Nucleus accumbens (tissue), 56 donors: Measurements from ENCODE around the gene FGD4.
"Not testable (repeated sequence)": the region's sequence is repeated elsewhere in the genome, so short reads cannot be mapped to it uniquely, and the experiment has no call there.

ENCODE experiments used
- DNase-seq, 56 donors: peaks; one replicate each; lab custom pipeline; 2025; lab: John Stamatoyannopoulos, UW

FGD4 gene

DNA sequence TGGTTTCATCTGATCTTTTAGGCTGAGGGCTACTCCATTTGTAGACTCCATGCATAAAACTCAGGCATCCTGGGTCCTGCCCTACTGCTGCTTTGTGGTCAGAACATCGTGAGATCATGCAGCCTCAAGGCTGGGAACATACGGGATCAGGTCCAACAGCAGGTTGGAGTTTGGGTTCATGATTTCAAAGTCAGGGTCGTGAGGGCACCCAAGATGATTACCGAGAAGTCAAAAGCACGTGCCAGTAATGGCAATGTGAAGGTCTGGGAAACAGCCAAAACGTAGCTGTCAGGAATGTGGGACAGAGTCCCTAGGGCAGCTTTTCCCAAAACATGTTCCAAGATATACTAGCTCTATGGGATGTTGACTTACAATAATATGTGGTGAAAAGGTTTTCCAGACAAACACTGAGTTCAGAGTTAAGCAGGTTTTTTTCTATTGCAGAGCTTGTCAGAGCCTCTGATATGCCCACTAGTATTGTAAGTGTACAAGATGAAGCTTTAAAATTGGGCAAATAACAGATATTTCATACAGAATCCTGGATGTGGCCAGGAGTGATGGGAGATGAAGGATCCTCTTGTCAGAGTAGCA, 149.4 kb downstream of the FGD4 start:
- peak in 2 of 56 donors; percentile 21 to 44 for DNase-seq

DNA sequence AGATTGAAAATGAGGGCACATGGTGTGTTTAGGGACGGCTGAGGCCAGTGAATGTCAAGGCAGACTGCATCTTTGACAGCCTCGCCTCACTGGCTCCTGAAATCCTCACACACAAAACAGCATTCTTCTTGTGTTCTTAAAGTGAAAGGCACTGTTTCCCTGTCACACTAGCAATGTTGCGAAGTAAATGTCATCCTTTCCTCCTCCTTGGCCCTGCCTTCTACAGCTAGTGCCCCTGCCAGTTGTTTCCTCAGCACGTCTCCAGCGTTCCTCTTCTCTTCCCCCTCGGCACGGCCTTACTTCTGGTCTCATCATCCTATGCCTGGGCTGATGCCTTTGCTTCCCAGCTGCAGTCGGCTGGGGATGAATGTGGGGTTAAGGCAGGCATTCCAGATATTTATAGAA, 150.3 kb downstream of the FGD4 start:
- DNase-seq, result peak in 24 of 56 donors; percentile 9 to 54 (median 32)

DNA sequence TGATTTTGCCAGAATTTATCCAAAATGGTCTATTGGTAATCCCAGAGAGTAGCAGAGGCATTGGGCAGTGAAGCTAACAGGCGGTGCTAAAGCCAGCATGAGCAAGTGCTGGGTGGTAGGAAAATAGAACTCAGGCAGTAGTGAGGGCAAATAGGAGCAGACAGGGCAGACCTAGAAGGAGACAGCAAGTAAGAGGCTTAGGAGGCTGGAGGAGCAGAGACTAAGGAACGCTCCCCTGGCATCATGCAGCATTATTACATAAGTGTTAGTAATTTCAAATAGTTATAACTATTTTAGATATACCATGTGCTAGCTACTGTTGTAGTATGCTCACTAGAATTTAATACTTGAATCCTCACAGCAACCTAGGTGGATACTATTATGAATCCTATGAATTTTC, 151.7 kb downstream of the FGD4 start:
- DNase-seq, result no peak

DNA sequence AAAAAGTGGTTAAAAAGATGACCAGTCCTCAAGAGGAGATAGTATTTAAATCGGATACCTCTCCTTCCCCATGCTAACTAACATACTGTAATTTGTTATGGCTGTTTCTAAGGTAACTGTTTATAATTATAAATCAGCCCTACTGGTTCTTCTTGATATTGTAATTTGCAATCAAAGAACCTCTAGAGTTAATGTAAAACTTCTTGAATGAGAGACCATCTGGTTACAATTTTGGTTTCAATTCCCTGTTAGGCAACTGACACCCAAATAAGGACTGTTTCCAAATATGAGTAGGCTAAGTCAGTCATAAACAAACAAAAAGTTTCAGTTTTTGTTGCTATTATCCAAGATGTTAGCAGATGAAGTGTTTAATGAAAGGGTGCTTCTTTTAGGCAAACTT, 159.5 kb downstream of the FGD4 start:
- no peak for DNase-seq

- DNase-seq, result no peak
These were observed 160.1 kb downstream of the FGD4 start for GRCh38 chr12:32559434-32559833.

GRCh38 chr12:32560520-32560919, 161.2 kb downstream of the FGD4 start:
- DNase-seq, result no peak

DNA sequence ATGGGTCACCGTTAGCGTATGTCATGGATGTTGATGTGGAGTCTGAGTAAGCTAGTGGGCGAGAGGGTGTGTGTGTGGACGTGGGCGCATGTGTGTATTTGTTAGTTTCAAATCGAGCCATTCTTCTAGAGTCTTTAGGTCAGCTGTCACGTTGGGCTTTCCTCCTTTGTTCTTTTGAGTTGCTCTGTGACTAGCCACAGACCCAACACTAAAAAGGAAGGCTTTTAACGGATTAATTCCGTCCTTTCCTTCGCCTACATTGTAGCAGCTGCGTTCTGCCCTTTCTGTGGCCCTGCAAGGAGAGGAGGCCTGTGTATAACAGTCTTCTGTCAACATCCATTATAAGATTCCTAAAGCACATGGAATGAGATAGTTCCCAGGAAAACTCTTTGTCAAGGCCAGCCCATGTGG, 162.6 kb downstream of the FGD4 start:
- DNase-seq, result peak in 1 of 56 donors; percentile 17

GRCh38 chr12:32562413-32562812, 163.1 kb downstream of the FGD4 start:
- DNase-seq, result not testable (repeated sequence)

GRCh38 chr12:32566663-32567295, 167.4 kb downstream of the FGD4 start:
- DNase-seq, result peak in 1 of 56 donors; percentile 41

- peak in 4 of 56 donors; percentile 13 to 41 (median 25) for DNase-seq
These were observed 167.9 kb downstream of the FGD4 start for GRCh38 chr12:32567296-32567674.

DNA sequence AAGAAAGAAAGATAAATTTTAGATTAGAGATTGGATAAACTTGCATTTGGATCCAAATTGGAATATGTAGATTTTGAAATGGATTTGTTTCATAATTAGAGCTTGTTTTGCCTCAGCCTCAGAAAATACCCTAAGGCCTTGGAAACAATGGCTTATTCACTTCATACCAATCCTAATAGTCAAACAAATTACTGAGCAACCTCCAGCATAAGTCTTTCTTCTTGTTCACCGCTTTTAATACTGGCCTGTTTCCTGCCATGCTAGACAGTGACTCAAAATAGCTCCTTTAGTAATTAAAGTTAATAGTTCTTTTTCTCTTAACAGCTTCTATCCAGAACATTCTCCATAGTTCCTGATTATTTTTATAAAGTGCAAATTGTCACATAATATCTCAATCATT, 168.9 kb downstream of the FGD4 start:
- no peak for DNase-seq

DNA sequence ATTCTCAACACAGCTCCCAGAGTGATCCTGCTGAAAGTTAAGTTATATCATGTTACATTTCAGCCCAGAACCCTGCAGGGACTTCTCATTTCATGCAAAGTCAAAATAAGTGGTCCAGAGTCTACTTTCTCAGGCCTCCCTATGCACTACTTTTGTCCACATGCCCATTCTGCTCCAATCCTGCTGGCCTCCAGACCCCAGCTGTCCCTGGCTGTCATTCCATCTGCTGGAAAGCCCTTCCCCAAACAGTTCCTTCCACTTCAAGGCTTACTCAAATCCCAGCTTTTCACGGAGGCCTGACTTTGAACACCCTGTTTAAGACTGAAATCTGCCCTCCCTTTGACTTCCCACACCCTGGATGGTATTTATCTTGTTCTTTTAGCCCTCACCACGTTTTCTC, 169.9 kb downstream of the FGD4 start:
- no peak for DNase-seq

DNA sequence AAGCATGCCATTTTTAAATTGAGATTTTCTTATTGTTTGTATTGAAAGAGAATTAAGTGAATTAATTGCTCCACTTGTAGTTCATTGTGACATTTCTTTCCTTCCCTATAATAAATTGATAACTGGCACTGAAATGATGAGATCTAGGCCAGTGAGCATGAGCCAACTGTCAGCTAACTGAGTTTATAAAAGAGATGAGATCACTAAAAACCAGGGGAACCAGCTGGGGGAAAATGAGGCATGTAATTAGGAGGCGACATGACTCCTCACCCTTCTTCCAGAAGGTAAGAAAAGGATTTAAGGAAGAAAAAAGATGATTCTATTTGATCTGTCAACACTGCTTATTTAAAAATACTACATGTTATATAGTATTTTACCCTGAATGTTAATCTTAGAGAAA, 175.2 kb downstream of the FGD4 start:
- DNase-seq, result no peak

GRCh38 chr12:32577328-32577727, 178.0 kb downstream of the FGD4 start:
- no peak for DNase-seq

DNA sequence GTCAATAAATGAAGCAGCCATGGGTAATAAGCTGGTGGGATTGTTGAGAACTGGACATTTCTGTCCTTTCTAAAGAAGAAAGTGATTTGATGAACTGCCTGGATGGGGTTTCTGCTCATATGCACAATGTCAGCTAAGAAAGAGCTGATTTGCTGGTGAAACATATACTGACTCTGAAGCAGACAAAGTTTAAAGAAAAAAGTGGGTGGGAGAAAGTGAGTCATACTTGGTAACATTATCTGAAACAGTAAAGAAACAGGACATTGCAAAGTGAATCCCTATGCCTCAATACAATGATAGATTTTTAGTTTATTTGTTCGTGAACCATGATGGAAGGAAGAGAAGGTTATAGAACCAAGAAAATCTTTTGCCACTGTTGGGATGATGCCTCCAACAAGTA, 184.2 kb downstream of the FGD4 start:
- DNase-seq, result no peak

GRCh38 chr12:32585680-32586079, 186.3 kb downstream of the FGD4 start:
- no peak for DNase-seq

- peak in 5 of 56 donors; percentile 22 to 57 (median 31) for DNase-seq
These were observed 187.0 kb downstream of the FGD4 start for GRCh38 chr12:32586390-32586789.

DNA sequence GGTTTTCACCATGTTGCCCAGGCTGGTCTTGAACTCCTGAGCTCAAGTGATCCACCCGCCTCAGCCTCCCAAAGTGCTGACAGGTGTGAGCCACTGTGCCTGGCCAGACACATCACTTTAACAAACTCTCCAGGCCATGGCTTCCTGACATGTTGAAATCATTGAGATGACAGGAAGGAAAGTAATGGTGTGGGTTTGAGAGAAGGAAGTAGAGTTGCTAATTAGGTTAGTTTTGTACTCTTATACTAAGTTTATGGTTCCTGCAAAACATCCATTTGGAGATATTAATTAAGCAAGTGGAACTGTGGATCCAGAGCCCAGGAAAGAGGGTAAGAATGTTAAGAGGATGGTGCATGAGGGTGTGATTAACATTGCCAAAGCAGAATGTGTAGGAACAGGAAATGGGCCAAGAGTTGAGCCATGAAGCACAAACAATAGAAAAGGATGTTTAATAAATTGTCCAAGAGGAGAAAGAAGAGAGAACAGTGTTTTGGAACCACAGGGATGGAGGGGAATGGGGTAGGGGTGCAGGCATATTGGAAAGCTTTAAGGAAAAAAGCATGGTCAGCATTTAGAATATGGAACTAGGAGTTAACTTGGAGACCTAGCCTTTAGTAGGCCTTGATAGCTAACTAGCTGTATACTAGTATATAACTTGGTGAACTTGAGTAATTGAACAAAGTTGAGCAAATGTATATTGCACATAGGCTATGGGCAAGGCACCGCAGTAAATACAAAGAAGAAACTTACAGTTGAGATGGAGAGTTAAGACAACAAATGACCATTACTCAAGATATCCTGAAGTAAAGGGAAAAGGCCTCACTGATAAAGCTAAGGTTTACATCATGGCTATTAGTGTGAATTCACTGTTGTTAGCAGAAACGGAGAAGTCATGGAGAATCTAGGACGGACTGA, 188.5 kb downstream of the FGD4 start:
- no peak for DNase-seq

DNA sequence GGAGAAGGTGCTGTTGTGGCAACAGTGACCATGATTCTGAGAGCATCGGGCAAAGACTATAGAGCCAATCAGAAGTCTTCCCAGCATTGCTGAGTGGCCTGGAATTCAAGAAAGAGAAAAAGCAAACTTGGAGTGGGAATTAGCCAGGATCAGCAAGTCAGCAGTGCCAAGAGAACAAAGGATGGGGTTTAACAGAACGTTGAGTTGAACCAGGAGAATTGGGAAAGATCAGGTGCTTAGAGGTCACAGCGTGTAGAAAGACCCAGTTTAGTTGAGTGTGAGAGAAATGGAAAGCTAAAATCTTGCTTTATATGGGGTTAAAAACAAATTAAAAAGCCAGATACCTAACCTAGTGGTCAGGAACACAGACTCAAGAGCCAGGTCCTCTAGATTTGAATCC, 189.2 kb downstream of the FGD4 start:
- DNase-seq, result no peak

- DNase-seq, result no peak
These were observed 190.0 kb downstream of the FGD4 start for GRCh38 chr12:32589165-32589865.

DNA sequence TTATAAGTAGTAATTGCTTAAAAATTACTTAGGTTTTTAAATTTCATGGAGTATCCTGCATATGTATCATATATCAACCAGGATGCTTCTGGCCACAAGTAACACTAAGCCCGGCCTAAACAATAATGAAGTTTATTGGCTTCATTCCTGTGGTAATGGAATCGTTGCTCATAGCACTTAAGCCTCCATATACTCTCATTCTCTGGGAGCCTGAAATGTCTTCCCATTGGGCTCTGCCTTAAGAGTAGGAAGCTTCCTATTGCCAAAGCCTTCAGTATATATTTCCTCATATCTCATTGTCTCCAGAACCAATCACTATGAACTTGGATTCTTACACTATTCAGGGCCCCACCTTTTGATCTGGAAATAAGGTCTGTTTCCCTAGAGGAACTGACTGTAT, 195.9 kb downstream of the FGD4 start:
- DNase-seq, result no peak
